Stimulated activated CD4-positive, alpha-beta T cell treated with anti-CD3 and anti-CD28 coated beads, Interleukin-4, amount 100 ng/mL, for 4 hours (primary cell): Measurements from ENCODE around the gene PCGF3.
"Not testable (repeated sequence)": the region's sequence is repeated elsewhere in the genome, so short reads cannot be mapped to it uniquely, and the experiment has no call there.

Source experiments
- DNase-seq, 2 experiments: peaks; one replicate each; pipeline ENCODE4 v3.0.0-alpha.2; 2020

The PCGF3 gene

GRCh38 chr4:766559-767283 lies 61.1 kb downstream of the PCGF3 start:
- no peak for DNase-seq

- DNase-seq = no peak
Measured at GRCh38 chr4:768076-768475, 62.4 kb downstream of the PCGF3 start.

- no peak for DNase-seq
Measured at GRCh38 chr4:768995-769394, 63.4 kb downstream of the PCGF3 start.

- DNase-seq = no peak
Measured at GRCh38 chr4:769511-769910, 63.9 kb downstream of the PCGF3 start.

GRCh38 chr4:770022-770421 lies 64.4 kb downstream of the PCGF3 start:
- no peak for DNase-seq

- DNase-seq = no peak
Measured at GRCh38 chr4:771464-771863, 65.8 kb downstream of the PCGF3 start.

- no peak for DNase-seq
Measured at GRCh38 chr4:772118-772517, 66.5 kb downstream of the PCGF3 start.

GRCh38 chr4:772776-773175 lies 67.1 kb downstream of the PCGF3 start:
- DNase-seq = no peak

- DNase-seq = no peak
Measured at GRCh38 chr4:773214-773613, 67.6 kb downstream of the PCGF3 start.

- DNase-seq = not testable (repeated sequence)
Measured at GRCh38 chr4:774419-775092, 68.9 kb downstream of the PCGF3 start.

- not testable (repeated sequence) for DNase-seq
Measured at GRCh38 chr4:775485-775884, 69.9 kb downstream of the PCGF3 start.

GRCh38 chr4:776743-777441 lies 71.3 kb downstream of the PCGF3 start:
- DNase-seq = no peak

GRCh38 chr4:777520-778262 lies 72.1 kb downstream of the PCGF3 start:
- no peak for DNase-seq

GRCh38 chr4:779555-779954 lies 73.9 kb downstream of the PCGF3 start:
- DNase-seq = no peak

GRCh38 chr4:780255-780654 lies 74.6 kb downstream of the PCGF3 start:
- DNase-seq = not testable (repeated sequence)

- DNase-seq = no peak
Measured at GRCh38 chr4:780716-781492, 75.3 kb downstream of the PCGF3 start.

GRCh38 chr4:781493-782216 lies 76.0 kb downstream of the PCGF3 start:
- peak; percentile 98 for DNase-seq

- DNase-seq = no peak
Measured at GRCh38 chr4:784401-785331, 79.0 kb downstream of the PCGF3 start.

- DNase-seq = no peak
Measured at GRCh38 chr4:785332-786073, 79.9 kb downstream of the PCGF3 start.
